NCI-H748 (cell line): Measurements from ENCODE around the gene KRTAP9-3.
A peak's percentile ranks its signal among the peaks of the same experiment; 100 is the strongest.
"Not testable (repeated sequence)": the region's sequence is repeated elsewhere in the genome, so short reads cannot be mapped to it uniquely, and the experiment has no call there.

ENCODE experiments used
- DNase-seq: peaks from one replicate; lab custom pipeline; 2025; ENCODE audit not compliant: unreplicated experiment; lab: John Stamatoyannopoulos, UW

Gene KRTAP9-3

GRCh38 chr17:41249637-41250240 lies 17.5 kb downstream of the KRTAP9-3 start, which contains the start of gene KRTAP9-4:
KRTAP9-4 (plus strand) TSS chr17:41249687; CDS start chr17:41249721, 34 bp downstream.
- DNase-seq, result peak; percentile 39

GRCh38 chr17:41251261-41251660 lies 19.0 kb downstream of the KRTAP9-3 start:
- no peak for DNase-seq

GRCh38 chr17:41254861-41255260 lies 22.6 kb downstream of the KRTAP9-3 start:
- DNase-seq, result no peak

- peak; percentile 20 for DNase-seq
These were observed 23.4 kb downstream of the KRTAP9-3 start, which contains the start of gene KRTAP9-9 for GRCh38 chr17:41255381-41256290. KRTAP9-9 (plus strand) TSS chr17:41255384.

GRCh38 chr17:41256291-41256685 lies 24.0 kb downstream of the KRTAP9-3 start:
- DNase-seq, result no peak

- DNase-seq, result no peak
These were observed 26.2 kb downstream of the KRTAP9-3 start for GRCh38 chr17:41258406-41258805.

- no peak for DNase-seq
These were observed 31.0 kb downstream of the KRTAP9-3 start for GRCh38 chr17:41263212-41263611.

GRCh38 chr17:41264599-41264998 lies 32.4 kb downstream of the KRTAP9-3 start:
- DNase-seq, result no peak

- DNase-seq, result no peak
These were observed 32.8 kb downstream of the KRTAP9-3 start, which contains the start of gene KRTAP9-6 for GRCh38 chr17:41265078-41265477. KRTAP9-6 (plus strand) TSS chr17:41265378; CDS start chr17:41265378, 0 bp downstream.

GRCh38 chr17:41267711-41268110 lies 35.5 kb downstream of the KRTAP9-3 start:
- DNase-seq, result no peak

- DNase-seq, result not testable (repeated sequence)
These were observed 39.1 kb downstream of the KRTAP9-3 start for GRCh38 chr17:41271323-41271722.

- DNase-seq, result no peak
These were observed 39.6 kb downstream of the KRTAP9-3 start for GRCh38 chr17:41271858-41272257.

- DNase-seq, result not testable (repeated sequence)
These were observed 43.5 kb downstream of the KRTAP9-3 start, which contains the start of gene KRTAP9-7 for GRCh38 chr17:41275648-41276190. KRTAP9-7 (plus strand) TSS chr17:41275698; CDS start chr17:41275698, 0 bp downstream.

GRCh38 chr17:41278176-41278955 lies 46.1 kb downstream of the KRTAP9-3 start:
- no peak for DNase-seq
